ENCODE data around the gene TPP1.

DNA sequence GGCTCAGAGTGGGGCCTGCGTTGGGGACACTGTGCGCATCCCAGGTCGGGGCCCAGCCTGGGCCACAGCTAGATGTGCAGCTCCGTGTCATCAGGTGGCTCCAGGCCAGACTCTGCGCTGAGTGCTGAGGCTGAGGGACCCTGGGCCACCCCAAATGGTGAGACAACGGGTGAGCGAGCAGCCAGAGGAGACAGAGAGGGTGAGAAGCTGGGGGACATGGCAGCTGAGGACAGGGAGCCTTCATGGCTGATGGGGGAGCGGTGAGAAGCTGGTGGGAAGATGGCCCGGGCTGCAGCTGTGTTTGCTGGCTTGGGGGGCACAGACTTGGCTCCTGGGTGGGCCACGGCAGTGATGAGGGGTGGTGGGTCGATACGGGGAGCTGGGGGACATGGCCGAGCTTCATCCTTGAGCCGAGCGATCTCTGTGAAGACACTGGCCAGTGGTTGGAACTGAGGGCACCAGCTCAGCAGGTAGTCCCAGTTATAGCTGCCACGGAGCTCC lies 2.5 kb upstream of the TPP1 start:
- TF ChIP-seq POLR2A (IDR thresholded peaks at IDR 0.05; ENCODE audit: low read depth, low read length) (no peak), POLR2AphosphoS5 (IDR thresholded peaks at IDR 0.05; ENCODE audit: low read depth, low read length) (no peak)

All from GM12892 (cell line).